HepG2 (cell line): Measurements from ENCODE around the gene AGT.
"Not testable (repeated sequence)": the region's sequence is repeated elsewhere in the genome, so short reads cannot be mapped to it uniquely, and the experiment has no call there.

Source experiments
- ETV6 ChIP-seq: sonication (generic); formaldehyde crosslinking; conservative IDR thresholded peaks from 2 replicates; pipeline ENCODE4 v1.4.0; 2020; ENCODE audit warnings: missing genetic modification reagents
- ZFP1 ChIP-seq: IDR thresholded peaks from 2 replicates; pipeline ENCODE4 v1.6.1; 2016
- ZNF274 ChIP-seq: sonication (generic); formaldehyde crosslinking; IDR thresholded peaks from 2 replicates; pipeline ENCODE4 v1.5.1; 2020; ENCODE audit warnings: mild to moderate bottlenecking, missing genetic modification reagents
- TF ChIP-seq, protein P1 (sequence below): sonication (generic); formaldehyde crosslinking; IDR thresholded peaks from 2 replicates; pipeline ENCODE4 v1.5.0; 2020; ENCODE audit warnings: mild to moderate bottlenecking, missing genetic modification reagents, moderate library complexity

DNA sequence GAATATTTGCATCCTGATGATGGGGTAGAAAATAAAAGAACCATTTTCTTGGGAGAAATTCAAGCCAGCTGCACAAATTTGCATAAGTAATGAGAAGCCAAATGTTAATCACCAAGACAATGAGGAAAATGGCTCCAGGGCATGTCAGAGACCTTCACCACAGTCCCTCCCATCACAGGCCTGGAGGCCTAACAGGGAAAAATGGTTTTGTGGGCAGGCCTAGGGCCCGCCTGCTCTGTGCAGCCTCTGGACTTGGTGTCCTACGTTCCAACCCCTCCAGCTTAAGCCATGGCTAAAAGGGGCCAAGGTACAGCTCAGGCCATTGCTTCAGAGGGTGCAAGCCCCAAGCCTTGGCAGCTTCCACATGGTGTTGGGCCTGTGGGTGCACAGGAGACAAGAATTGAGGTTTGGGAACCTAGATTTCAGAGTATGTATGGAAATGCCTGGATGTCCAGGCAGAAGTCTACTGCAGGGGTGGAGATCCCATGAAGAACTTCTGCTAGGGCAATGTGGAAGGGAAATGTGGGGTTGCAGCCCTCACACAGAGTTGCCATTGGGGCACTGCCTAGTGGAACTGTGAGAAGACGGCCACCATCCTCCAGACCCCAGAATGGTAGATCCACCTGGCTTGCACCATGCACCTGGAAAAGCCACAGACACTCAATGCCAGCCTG, 8.1 kb upstream of the AGT start:
- not testable (repeated sequence) for TF ChIP-seq ZNF274, ZFP1, ETV6 (CRISPR knock-in tag)
- TF ChIP-seq, protein P1, sequence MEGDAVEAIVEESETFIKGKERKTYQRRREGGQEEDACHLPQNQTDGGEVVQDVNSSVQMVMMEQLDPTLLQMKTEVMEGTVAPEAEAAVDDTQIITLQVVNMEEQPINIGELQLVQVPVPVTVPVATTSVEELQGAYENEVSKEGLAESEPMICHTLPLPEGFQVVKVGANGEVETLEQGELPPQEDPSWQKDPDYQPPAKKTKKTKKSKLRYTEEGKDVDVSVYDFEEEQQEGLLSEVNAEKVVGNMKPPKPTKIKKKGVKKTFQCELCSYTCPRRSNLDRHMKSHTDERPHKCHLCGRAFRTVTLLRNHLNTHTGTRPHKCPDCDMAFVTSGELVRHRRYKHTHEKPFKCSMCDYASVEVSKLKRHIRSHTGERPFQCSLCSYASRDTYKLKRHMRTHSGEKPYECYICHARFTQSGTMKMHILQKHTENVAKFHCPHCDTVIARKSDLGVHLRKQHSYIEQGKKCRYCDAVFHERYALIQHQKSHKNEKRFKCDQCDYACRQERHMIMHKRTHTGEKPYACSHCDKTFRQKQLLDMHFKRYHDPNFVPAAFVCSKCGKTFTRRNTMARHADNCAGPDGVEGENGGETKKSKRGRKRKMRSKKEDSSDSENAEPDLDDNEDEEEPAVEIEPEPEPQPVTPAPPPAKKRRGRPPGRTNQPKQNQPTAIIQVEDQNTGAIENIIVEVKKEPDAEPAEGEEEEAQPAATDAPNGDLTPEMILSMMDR (CRISPR knock-in tag), result not testable (repeated sequence)
